ENCODE data around the gene MARCHF5. TPM values are rescaled to one million over a fixed set of nuclear protein-coding genes. Genes with fewer than 3 reads are reported as not detected.
"Not testable (repeated sequence)": the region's sequence is repeated elsewhere in the genome, so short reads cannot be mapped to it uniquely, and the experiment has no call there.

The MARCHF5 gene
- total and polyA plus RNA-seq, 2 donors: 20.9 to 29.3 TPM

DNA sequence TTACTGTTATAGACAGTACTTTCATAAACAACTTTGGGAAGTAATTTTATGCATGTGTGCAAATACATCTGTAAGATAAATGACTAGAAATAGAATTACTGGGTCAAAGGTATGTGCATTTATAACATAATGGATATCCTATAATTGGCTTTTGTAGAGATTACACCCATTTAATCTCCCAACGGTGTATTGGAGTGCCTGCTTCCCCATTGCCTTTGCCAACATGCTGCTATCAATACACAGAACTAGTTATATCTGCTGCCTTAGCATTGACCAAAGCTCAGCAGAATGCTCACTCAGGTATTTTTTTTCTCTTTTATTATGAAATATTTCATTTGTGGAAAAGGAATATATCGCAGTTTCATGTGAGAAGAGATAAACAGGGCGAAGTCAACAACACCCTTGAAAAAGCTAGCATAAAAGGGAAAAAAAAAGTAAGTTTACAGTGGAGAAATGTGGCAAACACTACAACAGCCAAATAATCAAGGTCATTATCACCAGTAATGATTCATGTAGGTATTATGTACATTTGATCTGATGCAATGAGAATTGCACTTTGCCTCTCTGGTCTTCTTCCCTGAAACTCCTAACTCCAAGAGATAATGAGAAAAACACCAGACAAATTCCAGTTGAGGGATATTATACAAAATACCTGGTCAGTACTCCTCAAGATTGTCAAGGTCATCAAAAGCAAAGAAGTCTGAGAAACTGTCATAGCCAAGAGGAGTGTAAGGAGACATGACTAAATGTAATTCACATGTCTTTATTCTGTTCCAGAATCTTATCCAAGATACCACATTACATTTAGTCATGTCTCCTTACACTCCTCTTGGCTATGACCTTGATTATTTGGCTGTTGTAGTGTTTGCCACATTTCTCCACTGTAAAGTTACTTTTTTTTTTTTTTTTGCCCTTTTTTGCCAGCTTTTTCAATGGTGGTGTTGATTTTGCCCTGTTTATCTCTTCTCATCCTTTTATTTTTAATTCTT lies 36.8 kb downstream of the MARCHF5 start:
- Histone ChIP-seq H3K4me1 (ENCODE audit: insufficient read depth) (no peaks in the 10 kb centered on the region), H3K4me3 (ENCODE audit: low read depth, low read length) (no peak overlapping the region), H3K27ac (ENCODE audit: low read depth) (no peak overlapping the region), H3K36me3 (ENCODE audit: insufficient read depth) (no peaks in the 10 kb centered on the region)
- 94% methylated on average over 3 of the region's 3 CpGs for WGBS
- no peak for DNase-seq (ENCODE audit: extremely low spot score)

DNA sequence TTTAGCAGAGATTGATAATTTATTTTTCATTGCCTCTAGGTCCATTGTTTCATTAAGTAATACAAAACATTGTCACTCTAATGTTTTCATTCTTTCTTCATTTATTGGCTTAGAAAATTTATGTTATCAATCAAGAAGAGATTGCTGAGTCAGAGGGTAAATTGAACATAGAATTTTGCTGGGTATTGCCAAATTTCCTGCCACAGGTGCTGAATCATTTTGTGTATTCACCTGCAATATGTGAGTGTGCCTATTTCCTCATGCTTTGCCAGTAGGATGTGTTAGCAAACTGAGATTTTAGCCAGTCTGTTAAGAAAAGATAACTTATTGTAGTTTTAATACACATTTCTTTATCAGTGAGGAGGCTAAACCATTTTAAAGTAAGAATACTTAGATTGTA lies 38.0 kb downstream of the MARCHF5 start:
- H3K4me3 ChIP-seq (ENCODE audit: low read depth, low read length): no peak overlapping the region
- no peaks in the 10 kb centered on the region for H3K4me1 ChIP-seq (ENCODE audit: insufficient read depth)
- H3K36me3 ChIP-seq (ENCODE audit: insufficient read depth): no peaks in the 10 kb centered on the region
- no peak overlapping the region for H3K27ac ChIP-seq (ENCODE audit: low read depth)
- no peak for DNase-seq (ENCODE audit: extremely low spot score)

DNA sequence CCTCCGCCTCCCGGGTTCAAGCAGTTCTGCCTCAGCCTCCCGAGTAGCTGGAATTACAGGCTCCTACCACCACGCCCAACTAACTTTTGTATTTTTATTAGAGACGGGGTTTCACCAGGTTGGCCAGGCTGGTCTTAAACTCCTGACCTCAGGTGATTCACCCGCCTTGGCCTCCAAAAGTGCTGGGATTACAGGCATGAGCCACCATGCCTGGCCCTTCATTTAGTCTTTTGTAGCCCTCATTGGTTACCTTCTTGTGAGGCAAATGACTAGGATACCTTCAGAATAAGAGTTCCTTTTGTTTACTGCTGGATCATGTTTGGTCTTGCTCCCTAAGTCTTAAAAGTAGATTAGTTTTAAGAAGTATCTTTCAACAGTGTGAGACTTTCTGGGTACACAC lies 39.0 kb downstream of the MARCHF5 start:
- not testable (repeated sequence) for DNase-seq (ENCODE audit: extremely low spot score); H3K36me3 ChIP-seq (ENCODE audit: insufficient read depth); H3K27ac ChIP-seq (ENCODE audit: low read depth); H3K4me3 ChIP-seq (ENCODE audit: low read depth, low read length); H3K4me1 ChIP-seq (ENCODE audit: insufficient read depth)
- 90% methylated on average over 6 of the region's 6 CpGs for WGBS

DNA sequence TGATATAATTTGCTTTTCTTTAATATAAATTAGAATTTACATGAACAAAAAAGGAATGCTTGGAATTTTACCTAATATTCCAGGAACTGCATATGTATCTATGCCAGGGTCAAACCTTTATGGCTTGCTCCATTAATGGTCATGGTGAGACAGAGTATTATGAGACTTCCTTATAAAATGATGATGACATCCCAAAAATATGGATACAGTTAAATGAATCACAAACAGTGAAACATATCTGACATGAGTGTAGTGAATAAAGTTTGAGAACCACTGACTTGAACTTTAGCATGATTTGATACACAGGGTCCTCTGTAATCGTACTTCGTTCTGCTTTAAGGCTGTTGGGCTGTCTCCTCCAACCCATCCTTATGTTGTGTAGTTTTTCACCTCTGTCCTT lies 51.8 kb downstream of the MARCHF5 start:
- no peak for DNase-seq (ENCODE audit: extremely low spot score)

DNA sequence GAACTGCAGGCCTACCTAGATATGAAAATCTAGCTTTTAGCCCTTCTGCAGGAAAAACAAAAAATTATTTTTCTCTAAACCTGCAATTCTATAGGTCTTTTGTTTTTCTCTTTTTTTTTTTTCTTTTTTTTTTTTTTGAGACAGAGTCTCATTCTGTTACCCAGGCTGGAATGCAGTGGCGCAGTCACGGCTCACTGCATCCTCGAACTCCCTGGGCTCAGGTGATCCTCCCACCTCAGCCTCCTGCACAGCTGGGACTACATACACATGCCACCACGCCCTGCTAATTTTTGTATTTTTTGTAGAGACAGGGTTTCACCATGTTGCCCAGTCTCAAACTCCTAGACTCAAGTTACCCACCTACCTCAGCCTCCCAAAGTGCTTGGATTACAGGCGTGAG lies 54.6 kb downstream of the MARCHF5 start:
- not testable (repeated sequence) for H3K4me3 ChIP-seq (ENCODE audit: low read depth, low read length); H3K36me3 ChIP-seq (ENCODE audit: insufficient read depth); H3K4me1 ChIP-seq (ENCODE audit: insufficient read depth); H3K27ac ChIP-seq (ENCODE audit: low read depth); DNase-seq (ENCODE audit: extremely low spot score)
- WGBS: 97% methylated on average over 5 of the region's 5 CpGs

More for the DNA sequence above, 51.8 kb downstream of the MARCHF5 start:
- Histone ChIP-seq H3K36me3 (ENCODE audit: insufficient read depth) (no peaks in the 10 kb centered on the region), H3K27ac (ENCODE audit: low read depth) (no peak overlapping the region), H3K4me3 (ENCODE audit: low read depth, low read length) (no peak overlapping the region), H3K4me1 (ENCODE audit: insufficient read depth) (no peaks in the 10 kb centered on the region)
- WGBS: 94% methylated on average over 2 of the region's 2 CpGs

DNA sequence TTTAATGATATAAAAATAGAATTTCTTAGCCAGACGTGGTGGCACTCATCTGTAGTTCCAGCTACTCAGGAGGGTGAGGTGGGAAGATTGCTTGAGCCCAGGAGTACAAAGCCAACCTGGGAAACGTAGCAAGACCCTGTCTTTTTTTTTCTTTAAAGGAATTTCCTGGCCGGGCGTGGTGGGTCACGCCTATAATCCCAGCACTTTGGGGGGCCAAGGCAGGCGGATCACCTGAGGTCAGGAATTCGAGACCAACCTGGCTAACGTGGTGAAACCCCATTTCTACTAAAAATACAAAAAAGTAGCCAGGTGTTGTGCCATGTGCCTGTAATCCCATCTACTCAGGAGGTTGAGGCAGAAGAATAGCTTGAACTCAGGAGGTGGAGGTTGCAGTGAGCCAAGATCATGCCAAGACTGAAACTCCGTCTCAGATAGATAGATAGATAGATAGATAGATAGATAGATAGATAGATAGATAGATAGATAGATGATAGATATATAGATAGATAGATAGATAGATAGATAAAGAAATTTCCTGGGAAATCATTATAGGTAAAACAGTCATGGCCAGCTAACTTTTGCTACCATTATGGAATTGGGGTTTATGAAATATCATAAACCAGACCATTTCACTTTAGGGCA lies 56.2 kb downstream of the MARCHF5 start:
- H3K36me3 ChIP-seq (ENCODE audit: insufficient read depth); DNase-seq (ENCODE audit: extremely low spot score); H3K4me3 ChIP-seq (ENCODE audit: low read depth, low read length); H3K27ac ChIP-seq (ENCODE audit: low read depth); H3K4me1 ChIP-seq (ENCODE audit: insufficient read depth): not testable (repeated sequence)
- 94% methylated on average over 9 of the region's 9 CpGs for WGBS

DNA sequence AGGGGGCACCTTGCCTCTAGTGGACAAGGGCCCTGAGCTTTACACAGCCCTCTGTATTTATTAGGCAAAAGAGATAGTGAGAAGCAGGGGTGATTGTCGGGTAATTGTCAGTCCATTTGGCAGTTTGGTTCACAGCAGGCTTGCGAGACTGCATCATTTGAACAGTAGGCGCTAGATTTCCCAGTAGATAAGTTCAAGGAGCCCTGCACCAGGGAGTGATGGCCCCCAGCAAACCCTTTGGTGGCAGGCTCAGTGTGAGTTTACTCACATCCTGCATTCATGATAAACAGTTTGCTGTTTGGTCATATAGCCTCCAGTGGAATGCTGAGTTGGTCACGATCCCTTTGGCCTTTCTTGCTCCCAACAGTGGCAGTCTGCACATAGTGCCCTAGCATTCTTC lies 59.4 kb downstream of the MARCHF5 start:
- WGBS: 82% methylated on average over 4 of the region's 4 CpGs
- H3K4me3 ChIP-seq (ENCODE audit: low read depth, low read length): no peak overlapping the region
- no peaks in the 10 kb centered on the region for H3K4me1 ChIP-seq (ENCODE audit: insufficient read depth)
- no peaks in the 10 kb centered on the region for H3K36me3 ChIP-seq (ENCODE audit: insufficient read depth)
- no peak overlapping the region for H3K27ac ChIP-seq (ENCODE audit: low read depth)
- no peak for DNase-seq (ENCODE audit: extremely low spot score)

DNA sequence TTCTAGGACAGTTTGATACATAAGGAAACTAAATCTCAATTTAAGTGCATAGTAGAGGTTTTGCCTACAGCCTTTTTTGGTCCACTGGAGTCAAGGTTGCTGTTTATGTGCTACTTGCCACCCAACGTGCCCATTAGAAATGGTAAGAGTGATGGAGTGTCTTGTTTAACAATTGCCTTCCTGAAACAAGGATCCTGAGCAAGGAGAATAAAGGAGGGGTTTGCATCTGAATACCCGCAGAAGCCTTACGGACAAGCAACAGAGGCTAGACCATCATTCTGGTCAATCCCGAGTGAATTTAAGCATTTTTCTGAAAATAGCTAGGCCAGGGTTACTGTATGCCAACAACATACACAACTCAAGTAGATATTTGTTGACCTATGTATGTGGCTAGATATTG lies 63.6 kb downstream of the MARCHF5 start:
- no peak for DNase-seq (ENCODE audit: extremely low spot score)
- H3K4me1 ChIP-seq (ENCODE audit: insufficient read depth): no peaks in the 10 kb centered on the region
- 60% methylated on average over 4 of the region's 4 CpGs for WGBS
- no peaks in the 10 kb centered on the region for H3K36me3 ChIP-seq (ENCODE audit: insufficient read depth)
- no peak overlapping the region for H3K27ac ChIP-seq (ENCODE audit: low read depth)
- H3K4me3 ChIP-seq (ENCODE audit: low read depth, low read length): no peak overlapping the region

DNA sequence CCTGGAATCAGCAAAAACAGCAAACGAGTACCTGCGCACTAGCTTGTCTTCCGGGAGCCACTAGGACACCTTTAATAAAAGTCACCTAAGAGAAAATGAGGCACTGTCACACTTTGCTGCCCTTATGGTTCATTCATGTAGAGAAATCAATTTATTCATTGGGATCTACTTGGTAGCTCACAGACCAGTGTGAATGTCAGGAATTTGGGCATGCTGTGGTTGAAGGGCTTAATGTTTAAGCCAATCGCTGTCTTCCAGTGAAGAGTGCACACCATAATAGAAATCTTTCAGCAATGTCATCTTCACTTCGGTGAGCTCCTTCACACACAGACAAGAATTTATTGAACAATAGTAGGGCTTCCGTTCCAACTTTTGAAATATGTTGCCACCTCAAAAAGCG lies 65.1 kb downstream of the MARCHF5 start:
- Histone ChIP-seq H3K27ac (ENCODE audit: low read depth) (no peak overlapping the region), H3K36me3 (ENCODE audit: insufficient read depth) (no peaks in the 10 kb centered on the region)
- no peak for DNase-seq (ENCODE audit: extremely low spot score)

DNA sequence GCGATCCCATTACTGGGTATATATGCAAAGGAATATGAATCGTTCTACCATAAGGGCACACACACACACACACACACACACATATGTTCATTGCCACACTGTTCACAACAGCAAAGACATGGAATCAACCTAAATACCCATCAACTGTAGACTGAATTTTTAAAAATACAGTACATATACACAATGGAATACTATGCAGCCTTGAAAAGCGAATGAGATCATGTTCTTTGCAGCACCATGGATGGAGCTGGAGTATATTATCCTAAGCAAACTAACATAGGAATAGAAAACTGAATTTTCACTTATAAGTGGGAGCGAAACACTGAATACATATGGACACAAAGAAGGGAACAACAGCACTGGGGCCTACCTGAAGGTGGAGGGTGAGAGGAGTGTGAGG lies 72.5 kb downstream of the MARCHF5 start:
- Histone ChIP-seq H3K4me1 (ENCODE audit: insufficient read depth) (no peaks in the 10 kb centered on the region), H3K27ac (ENCODE audit: low read depth) (no peak overlapping the region), H3K4me3 (ENCODE audit: low read depth, low read length) (no peak overlapping the region), H3K36me3 (ENCODE audit: insufficient read depth) (no peaks in the 10 kb centered on the region)
- no peak for DNase-seq (ENCODE audit: extremely low spot score)
- 96% methylated on average over 4 of the region's 4 CpGs for WGBS

More for the DNA sequence above, 65.1 kb downstream of the MARCHF5 start:
- no peak overlapping the region for H3K4me3 ChIP-seq (ENCODE audit: low read depth, low read length)
- 92% methylated on average over 7 of the region's 7 CpGs for WGBS
- no peaks in the 10 kb centered on the region for H3K4me1 ChIP-seq (ENCODE audit: insufficient read depth)

DNA sequence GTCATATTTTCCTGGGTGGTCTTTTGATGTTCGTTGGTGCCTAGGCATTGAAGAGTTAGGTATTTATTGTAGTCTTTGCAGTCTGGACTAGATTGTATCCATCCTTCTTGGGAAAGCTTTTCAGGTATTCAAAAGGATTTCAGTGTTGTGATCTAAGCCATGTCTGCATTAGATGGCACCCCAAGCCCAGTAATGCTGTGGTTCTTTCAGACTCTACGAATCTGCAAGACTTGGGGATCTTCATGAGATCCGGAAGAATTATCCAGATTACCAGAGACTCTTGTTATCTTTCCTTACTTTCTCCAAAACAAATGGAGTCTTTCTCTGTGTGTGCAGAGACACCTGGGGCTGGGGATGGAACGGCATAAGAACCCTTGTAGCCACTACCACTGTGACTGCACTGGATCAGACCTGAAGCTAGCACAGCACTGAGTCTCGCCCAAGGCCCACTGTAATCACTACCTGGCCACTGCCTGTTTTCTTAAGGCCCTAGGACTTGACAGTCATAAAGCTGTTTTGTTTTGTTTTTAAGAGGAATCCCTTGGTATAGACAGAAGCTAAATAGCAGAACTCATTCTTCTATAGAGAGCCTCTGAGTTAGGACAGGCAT lies 75.5 kb downstream of the MARCHF5 start:
- no peaks in the 10 kb centered on the region for H3K36me3 ChIP-seq (ENCODE audit: insufficient read depth)
- H3K4me1 ChIP-seq (ENCODE audit: insufficient read depth): no peaks in the 10 kb centered on the region
- no peak overlapping the region for H3K4me3 ChIP-seq (ENCODE audit: low read depth, low read length)
- DNase-seq (ENCODE audit: extremely low spot score): no peak
- WGBS: 71% methylated on average over 5 of the region's 5 CpGs
- no peak overlapping the region for H3K27ac ChIP-seq (ENCODE audit: low read depth)

DNA sequence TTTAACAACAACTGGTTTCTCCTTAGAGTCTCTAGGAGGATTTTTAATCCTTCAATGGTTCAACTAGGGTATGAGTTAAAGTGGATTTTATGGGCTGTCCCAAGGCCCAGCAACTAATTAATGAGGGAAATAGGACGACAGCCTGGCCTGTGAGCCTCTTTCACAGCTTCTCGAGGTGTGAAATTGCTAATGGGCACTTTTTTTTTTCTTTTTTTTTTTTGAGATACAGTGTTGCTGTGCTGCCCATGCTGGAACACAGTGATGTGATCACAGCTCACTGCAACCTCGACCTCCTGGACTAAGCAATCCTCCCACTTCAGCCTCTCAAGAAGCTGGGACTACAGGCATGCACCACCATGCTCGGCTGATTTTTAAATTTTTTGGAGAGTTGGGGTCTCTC lies 87.0 kb downstream of the MARCHF5 start:
- H3K4me3 ChIP-seq (ENCODE audit: low read depth, low read length): no peak overlapping the region
- H3K4me1 ChIP-seq (ENCODE audit: insufficient read depth): no peaks in the 10 kb centered on the region
- DNase-seq (ENCODE audit: extremely low spot score): no peak
- 61% methylated on average over 4 of the region's 4 CpGs for WGBS
- H3K36me3 ChIP-seq (ENCODE audit: insufficient read depth): no peaks in the 10 kb centered on the region
- no peak overlapping the region for H3K27ac ChIP-seq (ENCODE audit: low read depth)

DNA sequence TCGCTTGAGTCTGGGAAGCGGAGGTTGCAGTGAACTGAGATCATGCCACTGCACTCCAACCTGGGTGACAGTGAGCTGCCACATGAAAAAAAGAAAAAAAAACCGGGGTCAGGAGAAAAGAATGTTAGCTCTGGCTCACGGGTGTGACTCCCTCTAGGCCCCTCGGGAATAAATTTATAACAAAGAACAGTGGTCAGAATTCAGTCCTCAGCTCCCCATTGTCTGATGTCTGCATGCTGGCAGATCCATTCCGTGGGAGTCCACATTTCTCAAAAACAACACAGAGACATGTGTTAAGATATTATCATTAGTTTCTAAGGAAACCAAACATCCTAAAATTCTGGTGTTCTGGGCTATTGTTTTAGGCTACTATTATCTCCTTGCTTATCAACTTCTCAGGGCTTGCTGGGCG lies 90.6 kb downstream of the MARCHF5 start:
- WGBS: 45% methylated on average over 7 of the region's 7 CpGs
- H3K36me3 ChIP-seq (ENCODE audit: insufficient read depth): no peaks in the 10 kb centered on the region
- no peaks in the 10 kb centered on the region for H3K4me1 ChIP-seq (ENCODE audit: insufficient read depth)
- no peak overlapping the region for H3K27ac ChIP-seq (ENCODE audit: low read depth)
- no peak for DNase-seq (ENCODE audit: extremely low spot score)
- H3K4me3 ChIP-seq (ENCODE audit: low read depth, low read length): no peak overlapping the region

DNA sequence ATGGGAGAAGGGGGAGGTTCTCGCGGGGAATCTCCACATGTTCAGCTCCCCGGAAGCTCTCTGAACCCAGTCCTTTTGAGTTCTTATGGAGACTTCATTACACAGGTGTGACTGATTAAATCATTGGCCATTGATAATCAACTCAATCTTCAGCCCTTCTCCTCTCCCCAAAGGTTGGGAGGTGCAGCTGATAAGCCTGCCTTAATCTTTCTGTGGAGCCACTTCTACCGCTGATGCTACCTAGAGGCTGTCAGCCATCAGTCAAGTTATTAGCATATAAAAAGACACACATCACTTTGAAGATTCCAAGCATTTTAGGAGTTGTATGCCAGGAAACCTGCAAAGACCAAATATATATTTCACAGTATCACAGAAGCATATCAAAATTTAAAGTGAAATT lies 91.7 kb downstream of the MARCHF5 start:
- Histone ChIP-seq H3K36me3 (ENCODE audit: insufficient read depth) (no peaks in the 10 kb centered on the region), H3K4me3 (ENCODE audit: low read depth, low read length) (no peak overlapping the region), H3K4me1 (ENCODE audit: insufficient read depth) (no peaks in the 10 kb centered on the region), H3K27ac (ENCODE audit: low read depth) (no peak overlapping the region)
- no peak for DNase-seq (ENCODE audit: extremely low spot score)
- WGBS: 66% methylated on average over 4 of the region's 4 CpGs

All from urinary bladder (tissue), 4 donors.